ENCODE results near the gene TCF12.
"Not testable (repeated sequence)": the region's sequence is repeated elsewhere in the genome, so short reads cannot be mapped to it uniquely, and the experiment has no call there.

TCF12 gene

DNA sequence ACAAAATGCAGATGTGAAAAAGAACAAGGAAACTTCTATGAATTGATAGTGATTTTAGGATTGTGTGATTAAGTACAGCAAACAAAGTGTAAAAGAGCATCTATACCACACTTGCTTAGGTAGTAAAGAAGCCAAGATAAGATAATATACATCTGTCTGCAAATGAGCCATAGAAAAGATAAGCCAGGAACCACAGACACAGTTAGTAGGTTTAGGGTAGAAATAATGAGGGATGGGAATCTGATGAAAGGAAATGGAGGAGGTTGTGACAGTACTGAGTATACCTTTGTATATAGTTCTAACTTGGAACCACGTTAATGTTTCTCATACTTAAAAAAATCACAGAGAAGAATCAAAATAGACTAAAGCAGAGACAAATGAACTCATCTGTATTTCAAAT is 54.0 kb downstream of the TCF12 start:
- in situ Hi-C loops (cut with HindIII; ENCODE audit: low sequenced_read_pairs) = no loop called here

DNA sequence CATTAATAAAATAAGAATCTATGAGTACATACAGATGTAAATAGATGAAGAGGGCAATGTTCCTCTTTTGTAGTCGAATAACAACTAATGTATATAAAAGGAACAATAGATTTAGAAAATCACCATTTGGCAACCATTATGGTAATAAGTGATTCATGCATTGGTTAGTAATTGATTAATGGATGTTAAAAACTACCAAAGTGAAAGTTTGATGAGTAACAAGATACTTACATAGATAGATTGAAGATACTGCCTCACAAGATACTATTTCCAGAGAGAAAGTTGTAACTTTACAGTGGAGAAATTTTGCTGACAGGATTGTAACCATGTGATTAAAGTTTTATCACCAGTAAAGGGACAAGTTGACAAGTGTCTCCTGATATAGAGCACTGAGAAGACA is 55.0 kb downstream of the TCF12 start:
- in situ Hi-C loops (cut with HindIII; ENCODE audit: low sequenced_read_pairs) = no loop called here

DNA sequence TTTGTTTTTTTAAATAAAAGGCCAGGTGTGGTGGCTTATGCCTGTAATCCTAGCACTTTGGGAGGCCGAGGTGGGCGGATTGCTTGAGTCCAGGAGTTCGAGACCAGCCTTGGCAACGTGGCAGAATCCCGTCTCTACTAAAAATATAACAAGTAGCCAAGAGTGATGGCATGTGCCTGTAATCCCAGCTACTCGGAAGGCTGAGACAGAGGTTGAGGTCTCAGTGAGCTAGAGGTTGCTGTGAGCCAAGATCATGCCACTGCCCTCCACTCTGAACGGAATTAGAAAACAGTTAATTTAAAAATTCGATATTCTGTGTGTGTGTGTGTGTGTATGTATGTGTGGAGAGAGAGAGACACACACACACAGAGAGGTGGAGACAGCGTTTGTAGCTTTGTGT is 58.8 kb downstream of the TCF12 start:
- in situ Hi-C loops (cut with HindIII; ENCODE audit: low sequenced_read_pairs) = no loop called here

DNA sequence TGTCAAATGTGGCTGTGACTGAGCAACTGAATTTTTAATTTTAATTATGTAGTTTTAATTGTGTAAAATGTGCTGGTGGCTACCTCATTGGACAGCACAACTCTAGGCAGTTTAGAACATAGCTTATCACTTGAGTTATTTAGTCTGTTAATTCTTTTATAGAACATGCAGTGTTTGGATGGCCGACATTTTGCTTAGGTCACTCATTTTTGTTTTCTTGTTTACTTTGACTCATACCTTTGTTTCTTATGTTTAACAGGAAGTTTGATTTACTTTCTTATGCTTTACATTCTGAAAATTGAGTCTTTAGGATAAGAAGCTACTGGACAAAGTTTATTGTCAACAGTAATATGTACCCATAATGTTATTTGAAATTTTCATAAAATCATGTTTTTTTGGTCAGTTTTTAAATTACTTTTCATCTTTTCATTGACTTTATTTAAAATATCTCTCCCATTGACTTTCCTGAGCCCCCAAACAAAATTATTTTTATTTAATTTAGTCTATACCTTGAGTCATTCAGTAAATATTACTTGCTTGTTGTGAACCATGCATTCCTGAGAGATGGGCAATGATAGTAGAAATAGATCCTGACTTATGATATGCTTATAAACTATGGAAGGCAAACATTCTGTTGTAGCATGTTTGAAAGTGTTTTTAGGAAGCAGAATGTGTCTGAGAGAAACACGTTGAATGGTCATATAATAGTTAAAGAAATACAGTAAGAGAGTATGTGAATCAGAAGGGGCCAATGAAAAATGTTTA is 60.6 kb downstream of the TCF12 start:
- in situ Hi-C loops (cut with HindIII; ENCODE audit: low sequenced_read_pairs) = no loop called here

DNA sequence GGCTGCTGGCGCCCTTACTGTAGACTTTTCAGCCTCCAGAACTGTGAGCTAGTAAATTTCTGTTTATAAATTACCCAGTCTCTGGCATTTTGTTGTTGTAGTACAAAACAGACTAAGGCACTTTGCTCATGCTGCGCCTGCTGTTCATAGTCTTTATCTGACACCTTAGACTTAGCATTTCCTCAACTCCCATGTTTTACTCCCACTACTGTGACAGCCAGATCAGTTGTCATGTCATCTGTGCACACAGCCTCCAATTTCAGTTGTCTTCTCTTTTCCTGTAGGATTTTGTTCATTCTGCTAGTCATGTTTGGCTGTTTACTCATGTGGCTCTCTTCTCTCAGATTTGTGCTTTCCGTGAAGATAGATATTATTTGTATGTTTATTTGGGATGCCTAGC is 62.0 kb downstream of the TCF12 start:
- in situ Hi-C loops (cut with HindIII; ENCODE audit: low sequenced_read_pairs) = no loop called here

DNA sequence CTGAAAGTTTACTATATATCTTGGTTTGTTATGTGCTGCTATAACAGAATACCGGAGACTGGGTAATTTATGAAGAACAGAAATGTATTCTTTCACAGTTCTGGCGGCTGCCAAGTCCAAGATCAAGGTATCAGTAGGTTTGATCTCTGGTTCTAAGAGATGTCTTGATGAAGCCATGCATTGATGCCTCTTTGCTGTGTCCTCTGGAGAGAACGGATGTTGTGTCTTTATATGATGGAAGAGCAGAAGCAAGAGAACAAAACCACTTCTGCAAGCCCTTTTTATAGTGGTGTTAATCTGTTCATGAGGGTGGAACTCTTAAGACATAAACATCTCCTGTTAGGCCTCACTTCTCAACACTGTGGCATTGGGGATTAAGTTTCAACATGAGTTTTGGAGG is 62.7 kb downstream of the TCF12 start:
- in situ Hi-C loops (cut with HindIII; ENCODE audit: low sequenced_read_pairs) = no loop called here

DNA sequence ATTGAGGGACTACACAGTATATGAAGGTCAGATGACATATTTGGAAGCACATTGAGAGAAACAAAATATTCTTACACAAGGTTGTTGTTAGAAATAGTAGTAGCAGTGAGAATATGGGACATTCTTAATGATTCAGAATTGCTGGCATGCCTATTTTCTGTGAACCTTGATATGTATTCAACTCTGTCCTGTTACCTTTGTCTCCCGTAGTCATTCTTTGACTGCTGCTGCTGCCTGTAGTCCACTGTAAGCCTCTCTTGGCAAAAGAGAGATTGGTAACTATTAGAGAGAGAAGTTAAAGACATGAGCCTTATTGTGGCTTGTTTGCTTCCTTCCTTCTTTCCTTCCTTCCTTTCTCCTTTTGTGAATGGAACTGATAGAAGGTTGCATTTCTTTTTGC is 64.5 kb downstream of the TCF12 start:
- in situ Hi-C loops (cut with HindIII; ENCODE audit: low sequenced_read_pairs) = no loop called here

DNA sequence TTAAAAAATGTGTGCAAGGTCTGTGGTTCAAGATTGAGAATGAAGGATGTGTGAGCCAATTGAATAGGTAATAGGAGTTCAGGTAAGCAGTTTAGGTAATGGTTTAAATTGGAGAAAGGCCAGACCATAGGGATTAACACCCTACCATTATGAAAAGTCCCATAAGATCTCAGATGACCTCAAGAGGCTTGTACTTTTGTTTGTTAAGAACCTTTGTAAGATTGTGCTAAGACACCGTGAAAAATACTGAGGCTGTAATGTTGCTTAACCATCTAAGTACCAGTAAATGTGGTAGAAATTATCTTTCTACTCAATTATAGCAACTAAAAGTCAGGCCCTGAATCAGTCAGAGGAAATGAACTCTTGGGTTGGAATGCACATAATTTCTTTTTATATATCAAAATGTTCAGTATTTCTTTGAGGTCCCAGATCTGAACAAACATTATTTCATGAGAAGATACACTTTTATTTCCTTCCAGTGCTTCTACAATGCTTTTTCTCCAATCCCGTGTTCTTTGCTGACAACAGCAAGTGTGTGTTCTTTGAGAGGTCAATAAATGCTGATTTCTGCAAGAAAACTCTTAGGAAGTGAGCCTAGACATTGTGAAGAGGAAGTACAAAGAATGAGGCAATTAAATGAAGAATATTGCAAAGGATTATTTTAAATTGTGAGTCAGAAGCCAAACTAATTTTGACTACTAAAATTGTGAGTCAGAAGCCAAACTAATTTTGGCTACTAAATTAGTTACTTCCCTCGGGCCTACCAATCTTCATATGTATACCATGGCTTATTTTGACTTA is 66.4 kb downstream of the TCF12 start:
- in situ Hi-C loops (cut with HindIII; ENCODE audit: low sequenced_read_pairs) = no loop called here

DNA sequence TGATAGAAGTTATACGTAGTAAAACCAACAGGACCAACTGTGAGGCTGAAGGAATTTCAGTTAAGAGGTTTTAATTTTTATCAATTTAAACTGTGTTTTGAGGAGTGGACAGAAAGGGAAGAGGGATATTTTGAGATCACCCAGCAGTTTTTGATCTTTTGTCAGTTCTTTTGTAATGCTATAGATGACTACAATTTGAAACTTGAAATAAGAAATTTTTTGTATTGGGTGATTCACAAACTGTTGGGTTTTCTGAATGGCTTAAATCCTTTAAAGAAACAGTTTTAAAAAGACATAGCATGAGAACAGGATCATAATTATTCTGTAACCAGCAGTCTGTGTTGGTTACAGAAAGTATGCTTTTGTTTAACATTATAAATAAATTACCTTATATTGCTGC is 67.4 kb downstream of the TCF12 start:
- in situ Hi-C loops (cut with HindIII; ENCODE audit: low sequenced_read_pairs) = no loop called here

DNA sequence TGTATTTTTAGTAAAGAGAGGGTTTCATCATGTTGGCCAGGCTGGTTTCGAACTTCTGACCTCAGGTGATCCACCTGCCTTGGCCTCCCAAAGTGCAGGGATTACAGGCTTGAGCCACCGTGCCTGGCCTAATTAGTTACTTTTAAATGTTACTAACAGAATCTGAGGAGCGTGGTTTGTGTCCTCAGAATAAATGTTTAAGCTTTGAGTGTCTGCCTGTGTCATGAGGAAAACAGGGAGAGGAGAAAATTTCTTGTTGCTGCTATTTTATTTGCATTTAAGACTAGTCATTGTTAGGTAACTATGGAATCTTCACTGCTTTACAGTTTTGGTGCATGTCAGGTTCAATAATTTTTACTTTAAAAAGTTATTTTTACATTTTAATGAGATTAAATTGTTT is 68.8 kb downstream of the TCF12 start:
- in situ Hi-C loops (cut with HindIII; ENCODE audit: low sequenced_read_pairs) = no loop called here

DNA sequence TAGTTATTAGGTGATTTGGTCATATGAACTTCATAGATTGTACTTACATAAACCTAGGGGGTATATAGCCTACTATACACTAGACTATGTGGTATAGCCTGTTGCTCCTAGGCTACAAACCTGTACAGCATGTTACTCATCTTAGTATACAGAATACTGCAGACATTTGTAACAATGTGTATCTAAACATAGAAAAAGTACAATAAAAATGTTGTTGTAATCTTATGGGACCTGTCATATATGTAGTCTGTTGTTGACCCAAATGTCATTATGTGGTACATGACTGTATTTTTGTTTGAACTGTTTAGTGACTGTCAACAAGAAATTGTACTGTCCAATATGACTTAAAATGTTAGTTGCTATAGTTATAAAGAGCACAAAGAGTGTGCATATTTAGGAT is 69.8 kb downstream of the TCF12 start:
- in situ Hi-C loops (cut with HindIII; ENCODE audit: low sequenced_read_pairs) = no loop called here

DNA sequence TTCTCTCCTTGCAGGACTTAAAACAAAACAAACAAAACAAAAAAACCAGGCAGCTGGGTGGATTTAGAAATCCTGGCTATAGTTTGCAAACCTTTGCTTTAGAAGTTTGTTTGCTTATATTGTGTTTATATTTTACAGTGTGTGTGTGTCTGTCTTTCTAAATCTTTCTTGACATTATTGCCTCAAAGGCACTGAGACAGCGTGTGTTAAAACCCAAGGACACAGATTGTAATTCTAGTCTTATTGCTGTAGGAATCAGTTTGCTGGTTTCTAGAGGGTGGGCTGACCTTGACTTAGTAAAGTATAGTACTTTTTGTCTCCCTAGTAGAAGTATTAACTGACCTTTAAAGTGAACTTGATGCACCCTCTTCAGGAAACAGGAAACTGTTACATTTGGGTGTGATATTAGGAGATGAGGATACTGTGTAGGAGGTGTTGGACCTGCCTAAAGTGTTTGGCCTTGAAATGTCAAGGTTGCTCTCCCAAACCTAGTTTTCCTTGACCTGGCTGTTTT is 71.0 kb downstream of the TCF12 start:
- in situ Hi-C loops (cut with HindIII; ENCODE audit: low sequenced_read_pairs) = no loop called here

DNA sequence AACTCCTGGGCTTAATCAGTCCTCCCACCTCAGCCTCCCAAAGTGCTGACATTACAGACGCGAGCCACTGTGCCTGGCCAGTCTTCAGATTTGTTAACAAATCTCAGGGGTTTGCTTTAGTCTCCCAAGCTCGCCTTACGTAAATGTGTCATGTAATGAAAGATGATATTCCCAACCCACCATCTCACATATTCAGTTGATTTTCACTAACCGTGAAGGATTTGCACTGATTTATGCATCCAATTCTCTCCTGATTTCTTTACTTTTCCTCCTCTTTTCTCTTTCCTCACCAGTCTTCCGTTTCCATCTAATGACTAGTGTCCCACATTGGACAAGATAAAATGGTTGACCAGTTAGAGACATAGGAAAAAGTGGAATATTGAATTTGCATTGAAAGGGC is 72.6 kb downstream of the TCF12 start:
- in situ Hi-C loops (cut with HindIII; ENCODE audit: low sequenced_read_pairs) = loop anchor here (5.0 kb wide), 1 partner anchor 44 kb away; no protein-coding TSS in a partner anchor

DNA sequence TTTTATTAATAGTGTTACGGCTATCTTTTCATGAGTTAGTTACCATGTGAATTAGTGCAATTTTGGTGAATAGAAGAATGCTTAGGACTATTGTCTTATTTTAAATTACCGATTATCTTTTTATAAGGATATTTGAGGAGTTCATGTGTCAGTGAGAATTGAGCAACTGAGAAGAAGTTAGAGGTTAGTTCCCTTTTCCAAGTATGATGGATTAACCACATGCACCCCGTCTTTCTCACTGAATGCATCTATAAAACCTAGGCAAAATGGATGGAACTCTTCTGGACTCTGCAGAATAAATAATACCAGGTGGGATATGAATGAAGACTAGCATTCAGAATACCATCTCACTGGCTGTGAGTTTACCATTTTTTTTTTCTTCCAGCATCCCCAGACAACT is 74.3 kb downstream of the TCF12 start:
- in situ Hi-C loops (cut with HindIII; ENCODE audit: low sequenced_read_pairs) = loop anchor here (5.0 kb wide), 1 partner anchor 45 kb away; no protein-coding TSS in a partner anchor

DNA sequence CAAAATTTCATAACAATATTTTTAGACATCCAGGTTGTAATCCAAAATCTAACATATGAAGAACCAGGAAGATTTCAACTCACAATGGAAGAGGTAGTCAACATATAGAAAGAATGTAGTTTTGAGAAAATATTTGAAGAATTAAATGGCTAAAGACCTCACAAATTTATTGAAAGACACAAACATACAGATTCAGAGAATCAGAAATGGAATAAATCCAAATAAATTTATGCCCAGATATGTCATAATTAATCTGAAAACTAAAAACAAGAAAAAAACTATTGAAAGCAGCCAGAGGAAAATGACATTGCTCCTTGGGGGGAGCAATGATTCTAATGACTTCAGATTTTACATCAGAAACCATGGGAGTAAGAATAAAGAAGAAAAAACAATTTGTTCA is 75.8 kb downstream of the TCF12 start:
- in situ Hi-C loops (cut with HindIII; ENCODE audit: low sequenced_read_pairs) = loop anchor here (5.0 kb wide), 1 partner anchor 47 kb away; no protein-coding TSS in a partner anchor

DNA sequence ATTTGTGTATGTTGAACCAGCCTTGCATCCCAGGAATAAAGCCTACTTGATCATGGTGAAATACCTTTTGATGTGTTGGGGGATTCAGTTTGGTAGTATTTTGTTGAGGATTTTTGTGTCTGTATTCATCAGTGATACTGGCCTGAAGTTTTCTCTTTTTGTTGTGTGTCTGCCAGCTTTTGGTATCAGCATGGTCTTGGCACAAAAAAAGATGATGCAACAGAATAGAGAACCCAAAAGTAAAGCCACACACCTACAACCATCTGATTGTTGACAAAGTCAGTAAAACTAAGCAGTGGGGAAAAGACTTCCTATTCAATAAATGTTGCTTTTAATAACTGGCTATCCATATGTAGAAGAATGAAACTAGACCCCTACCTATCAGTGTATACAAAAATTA is 77.6 kb downstream of the TCF12 start:
- in situ Hi-C loops (cut with HindIII; ENCODE audit: low sequenced_read_pairs) = no loop called here

DNA sequence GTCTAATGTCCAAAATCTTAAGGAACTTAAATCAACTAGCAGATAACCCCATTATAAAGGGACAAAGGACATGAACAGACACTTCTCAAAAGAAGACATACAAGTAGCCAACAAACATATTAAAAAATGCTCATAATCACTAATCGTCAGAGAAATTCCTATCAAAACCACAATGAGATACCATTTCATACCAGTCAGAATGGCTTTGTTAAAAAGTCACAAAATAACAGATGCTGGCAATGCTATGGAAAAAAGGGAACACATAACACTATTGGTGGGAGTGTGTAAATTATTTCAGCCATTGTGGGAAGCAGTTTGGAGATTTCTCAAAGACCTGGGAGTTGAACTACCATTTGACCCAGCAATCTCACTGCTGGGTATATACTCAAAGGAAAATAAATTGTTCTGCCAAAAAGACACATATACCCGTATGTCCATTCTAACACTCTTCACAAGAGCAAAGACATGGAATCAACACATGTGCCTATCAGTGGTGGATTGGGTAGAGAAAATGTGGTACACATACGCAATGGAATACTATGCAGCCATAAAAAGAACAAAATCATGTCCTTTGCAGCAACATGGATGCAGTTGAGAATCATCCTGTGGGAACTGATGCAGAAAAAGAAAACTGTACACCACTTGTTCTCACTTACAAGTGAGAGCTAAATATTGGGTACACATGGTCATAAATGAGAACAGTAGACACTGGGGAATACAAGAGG is 78.5 kb downstream of the TCF12 start:
- in situ Hi-C loops (cut with HindIII; ENCODE audit: low sequenced_read_pairs) = no loop called here

DNA sequence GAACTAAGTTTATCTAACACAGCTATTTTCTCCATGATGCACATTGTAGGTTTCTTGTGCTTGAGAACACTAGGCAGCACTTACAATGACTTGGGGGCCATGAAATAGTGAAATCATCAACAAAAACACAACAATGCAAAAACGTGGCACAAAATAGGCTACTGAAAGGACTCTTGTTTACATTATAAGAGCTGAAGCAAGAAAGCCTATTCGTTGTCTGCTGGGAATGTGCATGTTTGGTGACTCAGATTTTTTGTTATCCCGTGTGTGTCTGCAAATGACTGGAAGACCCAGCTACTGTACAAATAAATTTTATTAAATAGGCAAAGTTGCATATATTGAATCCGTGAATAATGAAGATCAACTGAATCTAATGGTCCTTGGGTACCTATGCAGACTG is 85.0 kb downstream of the TCF12 start:
- in situ Hi-C loops (cut with HindIII; ENCODE audit: low sequenced_read_pairs) = no loop called here

DNA sequence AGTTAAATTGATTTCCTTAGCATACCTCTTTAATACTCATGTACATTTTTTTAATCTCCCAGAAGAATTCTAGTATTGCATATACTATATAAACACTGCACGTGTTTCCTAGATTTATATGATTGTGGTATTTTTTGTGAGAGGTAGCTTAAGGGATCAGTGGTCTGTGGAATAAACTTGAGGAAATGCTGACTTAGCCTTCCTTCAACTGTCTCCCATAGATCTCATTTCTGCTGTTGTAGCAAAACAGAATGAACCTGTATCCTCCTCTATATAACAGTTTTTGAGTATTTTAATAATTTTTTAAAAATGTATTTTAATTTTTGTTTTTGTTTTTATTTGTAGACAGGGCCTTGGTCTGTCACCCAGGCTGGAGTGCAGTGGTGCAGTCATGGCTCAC is 86.8 kb downstream of the TCF12 start:
- in situ Hi-C loops (cut with HindIII; ENCODE audit: low sequenced_read_pairs) = no loop called here

DNA sequence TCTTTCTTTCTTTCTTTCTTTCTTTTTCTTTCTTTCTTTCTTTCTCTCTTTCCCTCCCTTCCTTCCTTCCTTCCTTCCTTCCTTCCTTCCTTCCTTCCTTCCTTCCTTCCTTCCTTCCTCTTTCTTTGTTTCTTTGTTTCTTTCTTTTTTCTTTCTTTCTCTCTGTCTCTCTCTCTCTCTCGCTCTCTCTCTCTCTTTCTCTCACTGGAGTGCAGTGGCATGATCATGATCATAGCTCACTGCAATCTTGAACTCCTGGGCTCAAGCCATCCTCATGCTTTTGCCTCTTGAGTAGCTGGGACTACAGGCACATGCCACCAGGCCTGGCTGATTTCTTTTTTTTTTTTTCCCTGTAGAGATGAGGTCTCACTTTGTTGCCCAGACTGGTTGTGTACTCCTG is 89.4 kb downstream of the TCF12 start:
- in situ Hi-C loops (cut with HindIII; ENCODE audit: low sequenced_read_pairs) = not testable (repeated sequence)

DNA sequence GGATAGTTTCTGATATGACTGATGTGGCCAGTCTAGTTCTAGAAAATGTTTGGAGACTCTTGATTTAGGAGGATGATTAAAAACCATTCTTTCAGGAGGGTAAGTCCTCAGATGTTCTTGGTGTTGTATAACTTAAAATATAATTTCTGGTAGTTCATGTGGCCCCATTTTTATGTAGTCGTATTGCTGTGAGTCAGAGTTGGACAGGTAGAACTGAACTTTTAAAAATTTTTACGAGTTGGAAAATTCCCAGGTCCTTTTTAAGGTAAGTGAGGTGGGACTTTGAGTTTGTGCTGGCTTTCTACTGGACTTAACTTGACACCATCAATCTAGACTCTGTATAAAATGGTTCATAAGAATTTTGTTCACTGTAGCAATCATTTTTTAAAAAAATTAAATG is 92.3 kb downstream of the TCF12 start:
- in situ Hi-C loops (cut with HindIII; ENCODE audit: low sequenced_read_pairs) = no loop called here

Measured in endothelial cell of hepatic sinusoid (primary cell).